Ecto neural progenitor cell (in vitro differentiated cells): ENCODE data around the gene RORB.

Experiments
- DNase-seq: peaks from one replicate; pipeline ENCODE4 v3.0.0-alpha.2; 2018; ENCODE audit warnings: low spot score

Gene RORB

GRCh38 chr9:74598874-74599273, 101.7 kb downstream of the RORB start:
- no peak for DNase-seq

- no peak for DNase-seq
Measured at GRCh38 chr9:74609671-74610405, 112.7 kb downstream of the RORB start.

GRCh38 chr9:74610523-74611061, 113.5 kb downstream of the RORB start:
- DNase-seq = no peak

DNA sequence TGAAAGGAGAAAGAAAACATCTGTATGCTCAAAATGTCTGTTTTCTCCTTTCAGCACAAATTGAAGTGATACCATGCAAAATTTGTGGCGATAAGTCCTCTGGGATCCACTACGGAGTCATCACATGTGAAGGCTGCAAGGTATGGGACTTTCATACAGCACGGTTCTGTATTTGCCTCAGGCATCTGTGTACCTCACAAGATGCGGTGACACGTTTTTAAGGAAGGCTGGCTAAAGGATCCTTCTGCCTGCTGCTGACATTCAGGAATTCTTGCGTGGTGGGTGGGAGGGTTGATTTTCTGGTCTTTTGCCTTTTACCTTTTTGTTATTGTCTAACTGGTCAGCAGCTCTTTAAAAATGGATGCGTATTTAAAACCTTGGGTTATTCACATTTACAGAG, 133.1 kb downstream of the RORB start:
- DNase-seq = no peak

- no peak for DNase-seq
Measured at GRCh38 chr9:74639112-74639511, 142.0 kb downstream of the RORB start.

DNA sequence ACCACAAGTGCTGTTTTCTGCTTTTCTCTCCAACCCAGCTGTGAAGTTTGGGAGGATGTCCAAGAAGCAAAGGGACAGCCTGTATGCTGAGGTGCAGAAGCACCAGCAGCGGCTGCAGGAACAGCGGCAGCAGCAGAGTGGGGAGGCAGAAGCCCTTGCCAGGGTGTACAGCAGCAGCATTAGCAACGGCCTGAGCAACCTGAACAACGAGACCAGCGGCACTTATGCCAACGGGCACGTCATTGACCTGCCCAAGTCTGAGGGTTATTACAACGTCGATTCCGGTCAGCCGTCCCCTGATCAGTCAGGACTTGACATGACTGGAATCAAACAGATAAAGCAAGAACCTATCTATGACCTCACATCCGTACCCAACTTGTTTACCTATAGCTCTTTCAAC, 145.2 kb downstream of the RORB start:
- no peak for DNase-seq

DNA sequence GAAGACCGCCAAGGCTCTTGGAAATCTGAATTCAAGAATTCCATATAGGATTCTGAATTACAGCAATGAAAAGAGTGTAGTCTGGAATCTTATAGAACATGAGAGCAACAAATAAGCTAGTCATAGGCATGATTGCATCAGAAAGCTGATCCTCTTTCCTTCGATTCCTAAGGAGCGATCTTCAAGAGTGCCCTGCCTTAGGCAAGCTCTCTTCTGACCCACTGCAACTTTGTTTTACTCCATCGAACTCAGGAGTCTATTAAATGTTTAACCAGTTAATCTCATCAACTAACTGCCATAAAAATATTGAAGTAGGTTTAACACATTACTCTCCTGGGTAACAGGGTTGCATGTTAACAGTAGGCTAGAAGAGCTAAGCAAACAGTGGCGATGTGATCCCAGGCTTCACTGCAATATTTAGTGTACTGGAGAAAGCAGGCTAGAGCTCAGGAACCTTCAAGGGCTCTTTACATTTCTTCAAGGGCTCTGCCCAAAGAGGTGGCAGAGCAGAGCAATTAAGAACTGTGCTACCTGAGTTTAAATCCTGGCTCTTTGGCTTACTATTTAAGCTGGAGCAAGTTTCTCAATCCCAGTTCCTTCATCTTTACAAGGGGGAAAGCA, 146.3 kb downstream of the RORB start:
- no peak for DNase-seq

DNA sequence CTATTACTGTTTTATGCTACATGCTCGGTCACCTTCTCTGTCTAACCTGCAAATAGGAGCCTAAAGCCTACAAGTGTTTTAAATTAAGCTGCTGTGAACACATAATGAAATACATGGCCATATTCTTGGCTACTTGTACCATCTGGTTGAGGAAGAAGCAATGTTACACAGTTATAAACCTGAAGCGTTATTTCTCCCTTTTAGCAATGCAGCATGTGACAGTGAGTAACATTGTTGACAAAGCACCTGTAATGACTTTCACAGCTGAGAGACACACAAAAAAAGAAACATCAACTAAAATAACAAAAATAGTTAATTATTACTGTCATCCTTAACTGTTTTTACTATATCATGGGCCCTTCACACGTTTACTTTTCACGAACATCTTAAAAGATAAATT, 146.9 kb downstream of the RORB start:
- no peak for DNase-seq

DNA sequence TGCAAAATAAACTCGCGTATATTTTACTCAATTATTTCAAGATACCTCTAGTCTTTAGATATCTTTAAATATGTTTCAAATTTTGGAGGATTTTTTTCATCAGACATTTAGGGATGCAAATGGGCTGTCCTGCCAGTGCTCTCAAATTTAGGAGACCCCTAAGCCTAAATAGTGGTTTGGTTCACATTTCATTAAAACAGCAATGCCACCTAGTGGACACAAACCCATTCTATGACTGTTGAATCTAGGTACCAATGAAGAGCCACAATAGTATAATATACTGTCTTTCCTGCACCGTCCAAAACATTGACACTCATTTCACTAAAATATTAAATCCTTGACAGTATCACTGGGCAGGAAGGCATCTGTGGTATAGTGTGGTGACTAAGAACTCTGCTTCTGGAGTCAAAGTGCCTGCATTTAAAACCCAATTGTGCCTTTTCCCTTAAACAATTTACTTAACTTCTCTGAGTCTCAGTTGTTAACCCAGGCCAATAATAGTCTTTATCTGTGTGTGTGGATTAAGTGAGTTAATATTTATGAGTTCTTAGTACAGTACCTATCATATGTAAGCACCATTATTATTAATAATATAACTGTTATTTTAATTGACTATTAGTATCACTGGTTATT, 148.0 kb downstream of the RORB start:
- DNase-seq = no peak

DNA sequence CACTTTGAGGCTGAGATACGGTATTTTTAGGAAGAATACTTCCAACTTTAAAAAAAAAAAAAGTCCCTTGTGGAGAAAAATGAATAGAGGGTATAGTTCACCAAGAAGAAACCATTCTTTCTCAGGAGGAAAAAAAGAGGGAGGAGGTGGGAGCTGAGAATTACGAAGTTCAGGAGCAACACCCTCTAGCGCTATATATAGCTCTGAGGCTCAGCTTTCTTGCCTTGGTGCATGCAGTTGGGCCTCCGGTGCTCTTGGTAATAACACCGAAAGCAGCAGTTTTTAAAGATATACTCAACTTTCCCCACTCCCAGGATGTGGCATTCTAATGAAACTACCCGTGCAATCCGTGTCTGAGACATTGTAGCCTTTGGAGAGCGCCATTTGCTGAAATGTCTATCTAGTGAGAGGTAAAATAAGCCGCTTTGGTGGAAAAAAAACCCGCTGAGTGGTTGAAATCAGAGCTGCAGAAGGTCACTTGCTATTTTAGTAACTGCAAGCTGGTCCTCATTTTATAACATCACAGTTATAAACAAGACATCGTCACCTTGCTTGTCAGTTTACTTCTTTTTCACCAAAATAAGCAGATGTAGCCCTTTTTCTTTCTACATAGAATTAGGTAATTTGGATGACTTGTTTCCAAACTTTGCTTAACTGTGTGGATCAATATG, 156.4 kb downstream of the RORB start:
- no peak for DNase-seq

GRCh38 chr9:74662674-74663073, 165.5 kb downstream of the RORB start:
- DNase-seq = no peak

- no peak for DNase-seq
Measured at GRCh38 chr9:74663439-74663838, 166.3 kb downstream of the RORB start.

DNA sequence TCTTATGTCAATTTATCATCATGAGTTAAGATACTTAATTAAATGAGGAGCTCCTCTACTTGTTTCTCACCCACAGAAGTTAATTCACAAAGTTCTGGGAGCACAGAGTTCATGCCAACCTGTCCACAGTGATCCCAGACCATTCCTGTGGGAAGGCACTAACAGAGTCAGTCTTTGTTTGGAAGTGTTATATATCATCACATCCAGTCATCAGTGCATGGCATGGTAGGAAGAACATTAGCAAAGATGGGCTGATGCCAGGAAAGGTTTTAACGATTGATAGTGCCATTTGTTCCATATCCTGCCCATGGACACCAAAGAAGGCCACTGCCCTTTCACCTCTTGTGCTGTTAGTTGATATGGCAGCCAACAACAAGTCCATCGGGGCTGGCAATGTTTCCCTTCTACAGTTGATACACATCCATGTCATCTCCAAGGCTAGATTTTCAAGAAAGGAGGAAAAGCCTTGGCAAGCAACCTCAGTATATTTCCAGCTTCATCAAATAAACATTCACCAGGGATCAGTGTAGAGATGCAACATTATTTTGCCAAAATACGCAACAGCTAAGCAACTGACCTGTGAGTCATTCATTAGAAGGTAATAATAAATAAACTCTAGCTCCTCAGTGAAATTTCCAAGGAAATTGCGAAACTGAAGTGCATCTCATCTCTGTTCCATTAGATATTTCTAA, 169.6 kb downstream of the RORB start:
- DNase-seq = no peak

GRCh38 chr9:74672237-74672636, 175.1 kb downstream of the RORB start:
- DNase-seq = no peak

DNA sequence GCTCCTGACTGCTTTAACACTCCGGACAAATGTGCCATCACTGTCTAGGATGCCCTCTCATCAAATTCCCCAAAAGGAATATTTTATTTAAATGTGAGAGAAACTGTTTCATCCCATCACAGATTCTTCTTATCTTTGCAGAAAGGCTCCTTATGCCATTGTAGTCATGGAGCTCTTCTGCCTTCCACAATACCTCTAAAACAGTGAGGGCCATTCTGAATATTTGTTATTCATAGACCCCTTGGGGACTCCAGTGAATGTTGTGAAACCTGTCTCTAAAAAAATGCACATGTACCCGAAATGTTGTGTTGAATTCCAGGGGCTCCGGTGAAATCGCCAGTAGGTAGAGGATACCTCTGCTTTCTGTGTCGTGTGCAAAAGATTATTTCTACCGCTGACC, 176.9 kb downstream of the RORB start:
- no peak for DNase-seq

DNA sequence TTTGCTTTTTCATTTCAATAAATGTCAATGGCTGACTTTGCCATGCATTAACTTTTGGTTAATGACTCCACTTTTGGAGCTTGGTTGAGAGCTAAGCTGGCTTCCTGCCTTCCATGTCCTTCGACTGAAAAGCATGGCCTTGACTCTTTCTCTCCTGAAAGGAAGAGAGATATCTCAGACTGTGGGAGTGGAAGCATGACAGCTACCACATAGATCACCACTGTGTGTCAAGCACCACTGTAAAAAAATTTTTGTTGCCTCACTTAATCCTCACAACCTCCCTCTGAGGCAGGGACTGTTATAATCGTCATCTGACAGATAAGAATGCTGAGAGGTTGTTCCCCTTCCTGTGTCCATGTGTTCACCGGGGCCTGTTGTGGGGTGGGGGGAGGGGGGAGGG, 184.8 kb downstream of the RORB start:
- DNase-seq = no peak

GRCh38 chr9:74683322-74683721, 186.2 kb downstream of the RORB start:
- no peak for DNase-seq

- DNase-seq = no peak
Measured at GRCh38 chr9:74691058-74691457, 193.9 kb downstream of the RORB start.

DNA sequence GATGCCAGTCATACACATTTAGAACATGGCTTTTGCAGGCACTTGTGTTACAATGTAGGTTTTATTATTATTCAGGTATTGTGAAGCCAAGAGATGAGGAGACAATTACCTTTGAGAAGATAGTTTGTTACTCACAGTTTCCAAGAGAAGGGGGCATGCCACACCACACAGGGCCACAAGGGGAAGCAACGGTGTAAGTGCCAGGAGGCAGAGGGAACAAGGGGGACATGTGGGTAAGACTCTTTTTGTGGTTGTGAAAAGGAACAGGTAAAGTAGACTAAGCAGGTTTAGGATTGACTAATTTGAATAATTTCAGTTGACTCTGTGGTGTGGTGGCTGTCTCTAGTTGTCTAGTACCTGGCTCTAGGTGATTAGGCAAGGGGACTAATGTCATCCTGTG, 199.4 kb downstream of the RORB start:
- DNase-seq = no peak

GRCh38 chr9:74697535-74697934, 200.4 kb downstream of the RORB start:
- no peak for DNase-seq

DNA sequence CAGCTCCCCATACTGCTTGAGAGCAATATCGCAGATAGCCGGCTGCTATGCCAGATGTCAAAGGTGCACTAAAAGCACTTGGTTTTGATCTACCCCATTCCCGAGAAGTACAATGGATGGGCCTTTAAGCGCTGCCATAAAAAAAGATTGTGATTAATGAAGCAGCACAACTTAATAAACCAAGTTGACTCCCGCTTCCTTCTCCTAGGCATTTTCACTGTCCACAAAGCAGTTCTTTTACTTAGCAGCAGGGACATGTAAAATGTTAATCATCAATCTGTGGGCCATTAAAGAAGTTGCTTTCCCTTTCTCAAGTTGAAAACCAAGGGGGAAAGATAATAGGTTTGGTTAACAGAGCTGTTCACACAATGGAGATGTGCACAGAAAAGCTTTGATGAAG, 214.2 kb downstream of the RORB start:
- no peak for DNase-seq

DNA sequence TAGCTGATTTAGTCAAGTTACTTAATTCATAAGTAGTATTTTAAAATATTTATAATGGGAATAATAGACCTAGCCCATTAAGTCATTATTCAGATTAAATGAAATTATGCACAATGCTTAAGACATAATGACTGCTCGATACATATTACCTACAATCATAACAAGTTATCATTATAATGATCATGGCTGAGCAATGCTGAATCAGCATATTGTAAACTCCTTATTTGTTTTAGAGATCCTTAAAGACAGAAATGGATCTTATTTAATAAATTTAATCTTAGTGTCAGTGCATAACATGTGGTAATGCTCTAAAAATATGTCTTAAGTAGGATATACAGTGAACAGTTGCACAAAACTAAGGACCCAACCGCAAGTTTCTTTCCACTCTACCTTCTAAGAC, 221.6 kb downstream of the RORB start:
- DNase-seq = no peak
